HG03439 (cell line): ENCODE measurements around the gene SUMO2.
"Not testable (repeated sequence)": the region's sequence is repeated elsewhere in the genome, so short reads cannot be mapped to it uniquely, and the experiment has no call there.

Experiments used
- ATAC-seq: cut with Tn5 transposase; IDR thresholded peaks from one replicate; pipeline ENCODE4 v1.9.1; 2021; ENCODE audit warnings: mild to moderate bottlenecking, moderate library complexity; ENCODE audit not compliant: unreplicated experiment

SUMO2 gene

DNA sequence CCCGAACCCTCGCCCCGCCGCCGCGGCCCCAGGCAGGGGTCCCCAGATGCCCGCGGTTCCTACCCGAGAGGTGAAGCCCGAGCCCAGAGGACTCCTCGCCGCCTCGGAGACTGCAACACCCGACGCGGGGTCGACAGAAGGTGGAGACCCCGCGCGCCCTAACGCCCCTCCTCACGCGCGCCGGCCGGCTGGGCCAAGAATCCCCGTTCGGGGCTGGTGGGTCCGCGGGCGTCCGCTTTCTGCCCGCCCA is 515 bp downstream of the SUMO2 start:
- ATAC-seq = peak; percentile 25

DNA sequence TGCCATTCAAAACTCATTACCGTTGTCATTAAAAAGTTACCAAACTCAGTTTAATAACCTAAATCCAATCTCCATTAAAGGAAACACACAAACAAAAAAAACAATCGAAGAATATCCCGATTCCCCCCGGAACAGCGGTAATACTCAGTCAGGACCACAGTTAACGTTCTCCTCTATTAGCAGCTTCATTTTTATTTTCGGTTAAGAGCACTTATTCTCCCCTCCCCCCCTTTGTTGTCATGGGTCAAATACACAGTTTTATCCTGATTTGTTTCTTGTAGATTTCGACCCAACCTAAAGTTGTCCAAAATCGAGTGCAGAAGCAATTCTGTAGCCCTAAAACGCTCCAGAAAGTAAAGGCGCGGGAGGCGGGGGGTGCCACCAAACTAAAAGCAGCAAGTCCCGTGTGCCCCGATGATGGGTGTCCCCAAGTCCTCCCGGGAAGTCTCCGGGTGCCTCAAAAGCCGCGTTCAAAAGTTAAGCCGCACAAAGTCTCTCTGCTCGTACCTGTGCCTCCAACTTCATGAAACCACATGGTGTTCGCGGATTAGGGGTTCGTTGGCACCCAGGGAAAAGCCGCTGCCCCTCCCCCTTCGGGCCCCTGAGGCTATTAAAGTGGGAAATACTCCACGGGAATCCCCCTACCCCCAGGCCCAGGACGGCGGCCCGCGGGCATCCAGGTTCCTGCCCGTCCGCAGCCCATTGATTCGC is 996 bp downstream of the SUMO2 start:
- no peak for ATAC-seq

DNA sequence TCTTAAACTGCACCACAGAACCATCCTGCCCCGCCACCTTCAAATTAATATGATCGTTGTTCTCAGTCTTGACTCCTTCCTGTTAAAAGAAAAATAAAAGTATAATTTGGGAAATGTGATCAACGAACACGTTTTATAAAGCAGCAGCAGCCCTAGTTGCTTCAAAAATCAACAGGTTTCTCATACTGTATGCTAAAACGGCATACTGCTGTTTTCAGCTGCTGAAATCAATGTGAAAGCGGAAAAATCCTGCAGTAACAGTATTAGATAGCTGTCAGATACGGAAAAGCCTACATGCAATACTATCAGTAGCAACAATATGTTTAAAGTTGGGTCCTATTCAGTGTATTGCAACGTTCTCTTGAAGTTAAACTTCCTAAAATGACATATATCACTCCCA is 1.6 kb downstream of the SUMO2 start:
- no peak for ATAC-seq

DNA sequence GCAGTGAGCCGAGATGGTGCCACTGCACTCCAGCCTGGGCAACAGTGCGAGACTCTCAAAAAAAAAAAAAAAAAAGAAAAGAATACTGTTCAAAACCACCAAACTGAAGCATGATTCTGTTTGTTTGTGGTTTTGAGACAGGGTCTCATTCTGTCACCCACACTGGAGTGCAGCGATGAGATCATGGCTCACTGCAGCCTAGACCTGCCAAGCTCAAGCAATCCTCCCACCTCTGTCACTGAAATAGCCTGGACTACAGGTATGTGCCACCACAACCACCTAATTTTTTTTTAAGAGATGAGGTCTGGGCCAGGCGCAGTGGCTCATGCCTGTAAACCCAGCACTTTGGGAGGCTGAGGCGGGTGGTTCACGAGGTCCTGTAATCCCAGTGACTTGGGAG is 4.3 kb downstream of the SUMO2 start:
- no peak for ATAC-seq

DNA sequence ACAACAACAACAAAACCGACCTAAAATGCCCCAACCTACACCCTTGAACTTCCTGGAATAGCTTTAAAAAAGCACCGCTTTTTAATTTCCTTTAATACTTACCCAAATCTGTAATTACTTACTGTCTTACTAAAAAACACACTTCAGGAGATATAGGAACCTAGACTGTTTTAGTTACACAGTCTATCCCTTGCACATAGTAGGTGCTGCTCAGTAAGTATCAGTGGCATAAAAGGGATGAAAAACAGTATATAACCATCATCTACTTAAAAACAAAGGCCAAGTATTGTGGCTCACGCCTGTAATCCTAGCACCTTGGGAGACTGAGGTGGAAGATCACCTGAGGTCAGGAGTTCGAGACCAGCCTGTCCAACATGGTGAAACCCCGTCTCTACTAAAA is 6.1 kb downstream of the SUMO2 start:
- no peak for ATAC-seq

DNA sequence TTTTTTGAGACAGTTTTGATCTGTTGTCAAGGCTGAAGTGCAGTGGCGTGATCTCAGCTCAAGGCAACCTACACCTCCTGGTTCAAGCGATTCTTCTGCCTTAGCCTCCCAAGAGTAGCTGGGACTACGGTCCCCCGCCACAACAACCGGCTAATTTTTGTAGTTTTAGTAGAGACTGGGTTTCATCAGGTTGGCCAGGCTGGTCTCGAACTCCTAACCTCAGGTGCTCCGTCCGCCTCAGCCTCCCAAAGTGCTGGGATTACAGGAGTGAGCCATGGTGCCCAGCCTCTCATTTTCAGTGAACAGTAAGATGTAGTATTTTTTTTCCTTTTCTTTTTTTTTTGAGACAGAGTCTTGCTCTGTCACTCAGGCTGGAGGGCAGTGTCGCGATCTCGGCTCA is 7.8 kb downstream of the SUMO2 start:
- ATAC-seq = no peak

DNA sequence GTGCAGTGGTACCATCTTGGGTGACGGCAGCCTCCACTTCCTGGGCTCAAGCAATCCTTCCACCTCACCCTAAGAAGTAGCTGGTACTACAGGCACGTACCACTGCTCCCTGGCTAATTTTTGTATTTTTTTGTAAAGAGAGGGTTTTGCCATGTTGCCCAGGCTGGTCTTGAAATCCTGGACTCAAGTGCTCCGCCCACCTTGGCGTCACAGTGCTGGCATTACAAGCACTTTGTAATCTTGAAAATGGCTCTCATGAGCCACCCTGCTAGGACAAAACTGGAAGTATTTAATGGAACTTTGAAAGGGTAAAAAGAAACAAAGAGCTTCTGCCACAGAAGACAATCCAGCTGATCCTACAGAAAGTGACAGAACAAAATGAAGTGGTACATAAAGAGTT is 9.2 kb downstream of the SUMO2 start:
- ATAC-seq = no peak

DNA sequence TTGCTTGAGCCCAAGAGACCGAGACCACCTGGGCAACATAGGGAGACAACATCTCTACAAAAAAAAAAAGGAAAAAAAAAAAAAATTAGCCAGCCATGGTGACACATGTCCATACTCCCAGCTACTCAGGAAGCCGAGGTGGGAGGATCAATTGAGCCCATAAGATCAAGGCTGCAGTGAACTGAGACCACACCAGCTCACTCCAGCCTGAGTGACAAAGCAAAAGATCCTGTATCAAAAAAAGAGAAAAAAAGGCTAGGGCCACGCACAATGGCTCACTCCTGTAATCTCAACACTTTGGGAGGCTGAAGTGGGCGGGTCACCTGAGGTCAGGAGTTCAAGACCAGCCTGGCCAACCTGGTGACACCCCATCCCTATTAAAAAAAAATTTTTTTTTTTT is 13.8 kb downstream of the SUMO2 start:
- no peak for ATAC-seq

DNA sequence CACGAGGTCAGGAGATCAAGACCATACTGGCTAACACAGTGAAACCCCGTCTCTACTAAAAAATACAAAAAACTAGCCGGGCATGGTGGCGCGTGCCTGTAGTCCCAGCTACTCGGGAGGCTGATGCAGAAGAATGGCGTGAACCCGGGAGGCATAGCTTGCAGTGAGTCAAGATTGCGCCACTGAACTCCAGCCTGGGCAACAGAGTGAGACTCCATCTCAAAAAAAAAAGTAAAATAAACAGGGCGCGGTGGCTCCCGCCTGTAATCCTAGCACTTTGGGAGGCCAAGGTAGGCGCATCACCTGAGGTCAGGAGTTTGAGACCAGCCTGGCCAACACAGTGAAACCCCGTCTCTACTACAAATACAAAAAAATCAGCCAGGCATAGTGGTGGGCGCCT is 18.2 kb downstream of the SUMO2 start:
- not testable (repeated sequence) for ATAC-seq

DNA sequence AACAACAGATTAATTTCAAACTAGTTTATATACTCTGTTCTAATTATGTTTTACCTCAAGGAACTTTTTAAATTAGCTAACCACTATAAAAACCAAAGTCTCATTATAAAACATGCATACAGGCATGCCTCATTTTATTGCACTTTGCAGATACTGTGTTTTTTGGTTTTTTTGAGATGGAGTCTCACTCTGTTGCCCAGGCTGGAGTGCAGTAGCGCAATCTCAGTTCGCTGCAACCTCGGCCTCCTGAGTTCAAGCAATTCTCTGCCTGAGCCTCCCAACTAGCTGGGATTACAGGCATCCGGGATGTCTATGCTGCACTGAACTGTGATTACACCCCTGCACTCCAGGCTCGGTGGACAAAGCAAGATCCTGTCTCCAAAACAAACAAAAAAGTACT is 19.7 kb downstream of the SUMO2 start:
- ATAC-seq = no peak

DNA sequence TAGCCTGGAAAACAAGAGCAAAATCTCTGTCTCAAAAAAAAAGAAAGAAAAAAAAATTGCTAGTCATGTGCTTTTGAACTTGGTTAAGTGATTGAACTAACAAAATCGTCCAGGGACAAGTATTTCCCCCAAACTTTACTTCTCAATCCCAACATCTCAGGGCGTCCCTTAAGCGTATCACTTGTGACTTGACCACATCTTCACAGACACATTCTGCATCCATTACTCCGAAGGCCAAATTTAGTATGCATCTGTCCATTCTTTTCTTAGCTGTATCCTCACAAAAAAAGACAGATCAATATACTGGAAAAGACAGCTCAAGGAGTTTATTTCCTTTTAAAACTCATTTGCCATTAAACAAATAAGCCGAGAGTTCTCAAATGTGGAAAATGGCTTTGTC is 22.5 kb downstream of the SUMO2 start:
- no peak for ATAC-seq

DNA sequence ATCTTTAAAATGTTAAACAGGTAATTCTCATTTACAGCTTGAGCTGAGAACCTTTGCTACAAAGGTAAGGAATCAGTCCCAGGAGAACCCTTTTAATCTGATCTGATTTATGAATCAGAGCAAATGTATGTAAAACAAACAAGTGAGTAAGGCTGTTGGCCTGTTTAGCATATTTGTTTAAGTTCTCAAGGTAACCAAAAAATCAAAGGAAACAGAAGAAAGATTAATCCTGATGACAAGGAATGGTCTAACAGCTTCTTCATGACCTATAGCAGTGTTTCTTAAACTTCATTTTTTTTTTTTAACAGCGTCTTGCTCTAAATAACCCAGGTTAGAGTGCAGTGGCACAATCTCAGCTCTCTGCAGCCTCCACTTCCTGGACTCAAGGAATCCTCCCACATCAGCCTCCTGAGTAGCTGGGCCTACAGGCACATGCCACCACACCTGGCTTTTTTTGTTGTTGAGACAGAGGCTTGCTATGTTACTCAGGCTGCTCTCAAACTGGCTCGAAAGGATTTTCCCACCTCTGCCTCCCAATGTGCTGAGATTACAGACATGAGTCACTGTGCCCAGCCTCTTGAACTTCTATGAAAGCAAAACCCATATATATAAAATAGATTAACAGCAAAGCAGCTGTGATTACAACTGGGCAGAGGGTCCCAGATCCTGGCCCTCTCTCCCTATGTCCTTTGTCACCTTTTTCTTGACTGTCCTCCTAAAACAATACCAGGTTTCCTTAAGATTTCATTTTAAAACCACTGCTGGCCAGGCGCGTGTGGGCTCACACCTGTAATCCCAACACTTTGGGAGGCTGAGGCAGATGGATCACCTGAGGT is 23.3 kb downstream of the SUMO2 start:
- ATAC-seq = no peak

DNA sequence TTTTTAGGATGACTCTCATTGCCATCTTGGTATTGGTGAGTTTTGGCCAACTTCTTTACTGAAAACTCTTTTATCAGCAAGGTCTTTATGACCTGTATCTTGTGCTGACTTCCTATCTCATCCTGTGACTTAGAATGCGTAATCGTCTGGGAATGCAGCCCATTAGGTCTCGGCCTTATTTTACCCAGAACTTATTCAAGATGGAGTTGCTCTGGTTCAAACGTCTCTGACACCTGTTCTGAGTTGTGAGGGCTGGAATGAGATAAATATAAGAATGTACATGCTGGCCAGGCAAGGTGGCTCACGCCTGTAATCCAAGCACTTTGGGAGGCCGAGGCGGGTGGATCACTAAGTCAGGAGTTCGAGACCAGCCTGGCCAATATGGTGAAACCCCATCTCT is 24.3 kb downstream of the SUMO2 start:
- not testable (repeated sequence) for ATAC-seq

DNA sequence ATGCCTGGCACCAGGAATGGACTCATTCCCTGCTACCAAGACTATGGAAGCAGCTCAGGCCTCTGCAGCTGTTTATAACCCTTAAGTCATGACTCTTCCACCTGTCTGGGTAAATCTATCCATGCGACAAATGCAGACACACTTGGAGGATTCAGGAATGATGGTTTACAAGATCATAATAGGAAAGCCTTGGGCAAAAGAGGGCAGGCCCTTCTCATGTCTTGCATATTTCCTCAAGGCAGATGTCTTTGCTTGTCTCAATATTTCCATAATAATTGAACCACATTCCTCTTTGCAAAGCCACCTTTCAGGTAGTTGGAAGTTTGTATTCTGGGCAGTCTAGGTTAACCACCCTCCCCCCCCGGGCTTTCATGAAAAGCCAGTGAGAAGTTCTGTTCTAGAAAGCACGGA is 27.6 kb downstream of the SUMO2 start:
- no peak for ATAC-seq

DNA sequence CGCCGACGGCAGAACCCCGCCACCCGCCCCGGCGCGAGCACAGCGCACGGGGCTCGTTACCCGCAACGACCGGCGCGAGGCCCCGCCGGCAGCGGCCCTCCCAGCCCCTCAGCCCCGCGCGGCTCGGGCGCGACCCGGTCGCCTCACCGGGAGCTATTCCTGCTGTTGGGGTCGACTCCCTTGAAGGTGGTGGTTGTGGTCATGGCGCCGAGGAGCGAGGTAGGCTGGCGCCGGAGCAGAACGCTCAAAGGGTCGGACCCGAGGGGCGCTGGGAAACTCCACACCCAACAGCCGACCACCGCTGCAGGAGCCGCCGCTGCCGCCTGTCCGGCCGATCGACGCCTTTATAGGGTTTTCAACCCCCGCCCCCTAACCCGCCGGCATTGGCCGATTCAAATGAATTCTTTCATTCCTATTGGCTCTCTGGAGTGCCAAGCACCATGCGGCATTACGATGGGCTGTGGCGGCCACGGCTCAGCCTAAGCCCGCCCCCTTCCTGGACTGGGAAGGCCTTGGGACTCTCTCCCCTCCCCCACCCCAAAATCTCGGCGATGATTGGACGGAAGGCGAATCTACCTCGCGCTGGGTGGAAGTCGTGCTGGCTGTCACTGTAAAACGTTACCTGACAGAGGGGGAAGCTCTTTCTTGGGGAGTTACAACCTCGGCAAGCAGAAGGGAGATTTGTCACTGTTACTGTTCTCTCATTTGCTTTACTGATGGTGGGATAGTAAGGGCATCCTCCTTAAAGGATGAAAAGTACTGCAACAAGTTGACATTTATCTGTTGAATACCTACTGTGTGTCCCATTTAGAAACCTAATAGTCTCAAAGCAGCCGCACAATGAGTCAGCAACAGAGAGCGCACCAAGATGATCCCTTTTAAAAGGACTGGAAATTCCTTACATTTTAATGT is 28.3 kb downstream of the SUMO2 start, which contains the start of gene JPT1:
JPT1 (minus strand) TSS at position 318 of the 912 bp plus-strand sequence; CDS start at position 203, 115 bp downstream.
- peak; percentile 95 for ATAC-seq

DNA sequence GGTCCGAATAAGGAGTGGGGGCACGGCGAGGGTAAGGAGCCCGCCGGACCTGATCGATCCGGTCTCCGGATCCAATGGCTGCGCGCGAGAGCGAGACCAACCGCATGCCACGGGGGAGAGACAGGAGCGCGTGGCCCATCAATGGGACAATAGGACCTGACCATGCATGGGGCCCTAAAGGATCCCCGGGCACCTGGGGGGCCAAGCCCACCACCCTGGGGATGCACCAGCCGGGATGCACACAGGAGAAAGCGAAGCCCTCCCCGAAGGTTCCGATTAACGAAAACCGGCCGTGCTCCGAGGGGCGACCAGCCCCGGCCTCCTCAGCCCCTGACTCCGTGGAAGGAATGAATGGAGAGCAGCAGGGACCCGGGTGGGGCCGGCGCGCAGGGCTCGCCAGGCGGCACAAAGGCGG is 29.0 kb downstream of the SUMO2 start:
- peak; percentile 6 for ATAC-seq

DNA sequence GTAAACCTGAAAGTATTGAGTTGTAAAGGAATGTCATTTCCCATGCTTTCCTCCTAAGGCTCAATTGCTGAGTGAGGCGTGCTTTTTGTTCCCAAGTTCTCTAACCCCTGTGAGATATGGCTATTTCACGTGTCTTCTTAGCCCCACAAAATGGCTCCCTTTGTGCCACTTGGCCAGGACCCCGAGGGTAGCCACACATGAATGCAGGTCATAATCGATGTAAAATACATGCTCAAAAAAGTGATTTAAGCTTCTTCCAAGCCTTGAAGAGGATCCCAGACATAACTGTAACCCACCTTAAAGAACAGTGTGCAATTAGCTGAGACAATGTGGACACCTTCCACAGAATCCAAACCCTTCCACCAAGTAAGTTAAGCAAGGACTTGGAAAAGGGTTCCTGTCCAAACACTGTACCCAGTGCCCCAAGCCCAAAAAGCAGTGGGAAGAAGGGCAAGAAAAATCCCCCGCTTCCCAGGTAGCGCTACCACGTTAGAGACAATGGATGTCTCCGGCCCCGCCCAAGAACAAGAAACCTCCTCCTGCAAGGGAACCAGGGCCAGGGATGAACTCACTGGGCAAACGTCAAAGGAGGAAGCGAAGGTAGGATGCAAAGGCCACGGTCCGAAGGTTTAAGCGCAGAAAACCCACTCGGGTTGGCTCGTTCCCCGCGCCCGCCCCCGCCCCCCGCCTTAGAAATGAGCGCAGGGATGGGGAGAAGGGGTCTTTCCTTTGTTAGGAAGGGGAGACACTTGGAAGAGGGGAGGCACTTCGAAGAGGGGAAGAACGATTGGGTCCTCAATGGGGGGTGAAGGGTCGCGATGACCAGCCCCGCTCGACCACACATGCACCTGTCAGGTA is 29.6 kb downstream of the SUMO2 start:
- ATAC-seq = no peak

DNA sequence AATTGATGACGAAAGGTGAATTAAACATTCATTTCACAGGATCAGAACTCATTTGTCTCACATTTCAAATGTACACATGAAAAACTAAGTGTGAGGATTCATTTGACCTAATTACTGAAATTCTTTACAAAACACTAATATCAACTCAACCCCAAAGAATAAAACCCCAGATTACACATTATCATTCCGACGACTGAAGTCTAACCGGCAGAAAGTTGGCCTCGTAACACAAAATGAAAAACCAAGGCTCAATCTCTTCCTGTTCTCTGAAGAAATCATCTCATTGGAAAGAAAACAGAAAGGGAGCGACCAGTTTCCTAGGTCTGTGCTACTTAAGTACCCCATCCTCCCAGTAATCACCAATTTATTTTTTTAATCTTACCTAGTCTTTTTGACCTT is 30.2 kb downstream of the SUMO2 start:
- ATAC-seq = no peak

DNA sequence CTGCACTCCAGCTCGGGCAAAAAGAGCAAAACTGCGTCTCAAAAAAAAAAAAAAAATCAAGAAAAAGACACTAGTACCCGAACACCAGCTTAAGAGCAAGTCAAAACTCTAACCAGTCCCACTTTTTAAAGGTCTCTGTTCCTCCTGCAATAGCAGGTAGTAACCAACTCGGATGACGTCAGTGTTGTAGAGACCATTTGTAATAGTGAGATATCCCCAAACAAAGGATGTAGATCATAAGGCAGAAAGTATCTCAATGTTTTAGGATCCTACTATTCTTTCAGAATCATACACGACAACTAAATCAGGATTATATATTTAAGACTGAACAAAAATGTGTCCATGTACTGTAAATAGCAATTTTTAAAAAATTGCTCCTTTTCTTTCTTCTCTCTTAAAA is 30.8 kb downstream of the SUMO2 start:
- ATAC-seq = no peak

DNA sequence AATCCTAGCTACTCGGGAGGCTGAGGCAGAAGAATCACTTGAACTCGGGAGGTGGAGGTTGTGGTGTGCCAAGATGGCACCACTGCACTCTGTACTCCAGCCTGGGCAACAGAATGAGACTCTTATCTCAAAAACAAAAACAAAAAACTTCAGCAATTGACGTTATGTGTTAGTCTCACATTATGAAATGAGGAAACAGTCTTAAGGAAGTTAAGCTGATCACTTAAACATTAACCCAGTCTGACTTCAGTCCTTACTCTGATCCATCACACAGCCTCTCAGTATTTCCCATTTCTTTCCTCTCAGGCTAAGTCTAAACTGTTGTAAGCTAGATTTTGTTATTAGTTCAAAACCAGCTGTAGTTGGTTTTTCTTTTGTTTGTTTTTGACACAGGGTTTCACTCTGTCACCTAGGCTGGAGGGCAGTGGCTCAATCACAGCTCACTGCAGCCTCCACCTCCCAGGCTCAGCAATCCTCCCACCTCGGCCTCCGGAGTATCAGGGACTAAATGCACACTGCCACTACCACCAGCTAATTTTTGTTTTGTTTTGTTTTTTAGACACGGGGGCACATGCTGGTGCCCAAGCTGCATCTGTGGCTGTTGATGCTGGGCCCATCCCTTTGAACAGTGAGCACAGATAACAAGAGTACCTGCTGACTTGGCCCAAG is 34.7 kb downstream of the SUMO2 start:
- ATAC-seq = no peak
